HepG2 (cell line): ENCODE measurements around the gene HBS1L. TPM values are rescaled to one million over a fixed set of nuclear protein-coding genes. Genes with fewer than 3 reads are reported as not detected.

Source experiments
- ATM ChIP-seq: fragments of 450-650 bp; IDR thresholded peaks from 2 replicates; pipeline ENCODE4 v1.7.1; 2017; ENCODE audit warnings: mild to moderate bottlenecking, borderline replicate concordance
- ATRX ChIP-seq: sonication (generic); formaldehyde crosslinking; IDR thresholded peaks from 2 replicates; pipeline ENCODE4 v1.4.0; 2020; ENCODE audit warnings: missing genetic modification reagents, borderline replicate concordance
- CBX1 ChIP-seq: IDR thresholded peaks from one replicate; pipeline ENCODE4 v1.6.1; 2016; ENCODE audit warnings: antibody characterized with exemption, low read depth
- DPF2 ChIP-seq: sonication (generic); formaldehyde crosslinking; IDR thresholded peaks from 2 replicates; pipeline ENCODE4 v1.4.0; 2020; ENCODE audit warnings: mild to moderate bottlenecking, low read depth, missing genetic modification reagents, borderline replicate concordance
- ELF3 ChIP-seq: IDR thresholded peaks from 2 replicates; pipeline ENCODE4 v1.6.1; 2016; ENCODE audit warnings: missing genetic modification reagents, missing compliant biosample characterization
- IRF2 ChIP-seq: IDR thresholded peaks from 2 replicates; pipeline ENCODE4 v1.6.1; 2018; ENCODE audit warnings: missing genetic modification reagents, missing compliant biosample characterization
- IRX3 ChIP-seq: sonication (generic); formaldehyde crosslinking; IDR thresholded peaks from 2 replicates; pipeline ENCODE4 v1.8.1; 2023; ENCODE audit warnings: mild to moderate bottlenecking, low read depth, missing genetic modification reagents, borderline replicate concordance
- KLF11 ChIP-seq: IDR thresholded peaks from 2 replicates; pipeline ENCODE4 v1.6.1; 2016; ENCODE audit warnings: missing compliant biosample characterization
- MBNL3 ChIP-seq: fragments of 250-450 bp; sonication (Bioruptor Pico); conservative IDR thresholded peaks from 2 replicates; pipeline ENCODE4 v1.8.0; 2022; ENCODE audit warnings: mild to moderate bottlenecking, inconsistent platforms
- NAIF1 ChIP-seq: sonication (generic); formaldehyde crosslinking; IDR thresholded peaks from 2 replicates; pipeline ENCODE4 v1.5.0; 2020; ENCODE audit warnings: mild to moderate bottlenecking, missing genetic modification reagents, borderline replicate concordance
- POLR2A ChIP-seq, 2 experiments: IDR thresholded peaks; 2 replicates each; pipeline ENCODE4 v1.6.1; 2011; ENCODE audit warnings: low read depth in 2 of 2, low read length in 2 of 2, mild to moderate bottlenecking in 1 of 2, moderate library complexity in 1 of 2; ENCODE audit not compliant: insufficient read depth in 1 of 2
- RCOR2 ChIP-seq: IDR thresholded peaks from 2 replicates; pipeline ENCODE4 v1.6.1; 2016; ENCODE audit warnings: missing biosample characterization, missing genetic modification reagents
- SALL1 ChIP-seq: sonication (generic); formaldehyde crosslinking; IDR thresholded peaks from 2 replicates; pipeline ENCODE4 v1.8.0; 2022; ENCODE audit warnings: mild to moderate bottlenecking, missing genetic modification reagents
- SATB2 ChIP-seq: sonication (generic); formaldehyde crosslinking; IDR thresholded peaks from 2 replicates; pipeline ENCODE4 v1.5.0; 2020; ENCODE audit warnings: missing genetic modification reagents
- SOX6 ChIP-seq, 2 experiments: fragments of 450-650 bp in 1 of 2; sonication (generic) in 1 of 2; formaldehyde crosslinking in 1 of 2; IDR thresholded peaks; 2 replicates each; pipeline versions ENCODE4 v1.4.0 to v1.6.1; 2017 to 2020; ENCODE audit warnings: antibody characterized with exemption in 1 of 2, mild to moderate bottlenecking in 1 of 2, missing genetic modification reagents in 1 of 2
- TGIF2 ChIP-seq: IDR thresholded peaks from 2 replicates; pipeline ENCODE4 v1.6.1; 2016; ENCODE audit warnings: control low read depth, missing compliant biosample characterization
- TRIM24 ChIP-seq: sonication (generic); formaldehyde crosslinking; IDR thresholded peaks from 2 replicates; pipeline ENCODE4 v1.8.0; 2022; ENCODE audit warnings: mild to moderate bottlenecking, missing genetic modification reagents
- YEATS2 ChIP-seq: sonication (generic); formaldehyde crosslinking; IDR thresholded peaks from 2 replicates; pipeline ENCODE4 v1.4.0; 2020; ENCODE audit warnings: missing genetic modification reagents, borderline replicate concordance
- ZFP41 ChIP-seq: sonication (generic); formaldehyde crosslinking; IDR thresholded peaks from 2 replicates; pipeline ENCODE4 v1.4.0; 2020; ENCODE audit warnings: mild to moderate bottlenecking, missing genetic modification reagents, borderline replicate concordance
- ZFP82 ChIP-seq: sonication (generic); formaldehyde crosslinking; IDR thresholded peaks from 2 replicates; pipeline ENCODE4 v1.5.1; 2020; ENCODE audit warnings: mild to moderate bottlenecking, missing genetic modification reagents, borderline replicate concordance
- ZNF224 ChIP-seq: sonication (generic); formaldehyde crosslinking; IDR thresholded peaks from 2 replicates; pipeline ENCODE4 v1.5.0; 2020; ENCODE audit warnings: mild to moderate bottlenecking, missing genetic modification reagents
- ZNF30 ChIP-seq: sonication (generic); formaldehyde crosslinking; IDR thresholded peaks from 2 replicates; pipeline ENCODE4 v1.5.0; 2020; ENCODE audit warnings: mild to moderate bottlenecking, missing genetic modification reagents
- ZNF484 ChIP-seq: sonication (generic); formaldehyde crosslinking; IDR thresholded peaks from 2 replicates; pipeline ENCODE4 v1.5.1; 2020; ENCODE audit warnings: mild to moderate bottlenecking, low read depth, missing genetic modification reagents, borderline replicate concordance
- ZNF562 ChIP-seq: sonication (generic); formaldehyde crosslinking; IDR thresholded peaks from 2 replicates; pipeline ENCODE4 v1.8.0; 2022; ENCODE audit warnings: missing genetic modification reagents, borderline replicate concordance
- ZNF839 ChIP-seq: sonication (generic); formaldehyde crosslinking; IDR thresholded peaks from 2 replicates; pipeline ENCODE4 v1.4.0; 2020; ENCODE audit warnings: missing genetic modification reagents, mild to moderate bottlenecking, borderline replicate concordance
- polyA plus RNA-seq, 8 experiments: library from polyadenylated mRNA; depleted of rRNA in 3 of 8; stranded (reverse) in 7 of 8; unstranded in 1 of 8; fragments of >200 nt; fragmentation: Illumina TruSeq in 4 of 8; extraction: Trizol in 4 of 8; gene quantifications; 2 replicates each; pipeline versions ENCODE4 v1.2.1 to v1.2.3, GENCODE V29; 2011 to 2016; ENCODE audit warnings: low read depth in 4 of 8, missing spikeins in 1 of 8, mixed read lengths in 1 of 8; ENCODE audit not compliant: insufficient read depth in 1 of 8
- total RNA-seq, 5 experiments: library from RNA; depleted of rRNA; stranded (reverse); fragments of >200 nt; fragmentation: Illumina TruSeq; extraction: Trizol; gene quantifications; 2 replicates each; pipeline ENCODE4 v1.2.3, GENCODE V29; 2016; ENCODE audit warnings: low read depth in 1 of 5
- TF ChIP-seq, protein P1 (sequence below): sonication (generic); formaldehyde crosslinking; conservative IDR thresholded peaks from 2 replicates; pipeline ENCODE4 v1.8.0; 2022; ENCODE audit warnings: missing genetic modification reagents
- TF ChIP-seq, protein P2 (sequence below): sonication (generic); formaldehyde crosslinking; IDR thresholded peaks from 2 replicates; pipeline ENCODE4 v1.8.0; 2022; ENCODE audit warnings: missing genetic modification reagents, mild to moderate bottlenecking, moderate library complexity, borderline replicate concordance

HBS1L gene
- total and polyA plus RNA-seq, 2 of the 13 experiments (the other 11 are each of a cell fraction or from before 2014, with no cell fraction given), result 44.1 to 138 TPM

DNA sequence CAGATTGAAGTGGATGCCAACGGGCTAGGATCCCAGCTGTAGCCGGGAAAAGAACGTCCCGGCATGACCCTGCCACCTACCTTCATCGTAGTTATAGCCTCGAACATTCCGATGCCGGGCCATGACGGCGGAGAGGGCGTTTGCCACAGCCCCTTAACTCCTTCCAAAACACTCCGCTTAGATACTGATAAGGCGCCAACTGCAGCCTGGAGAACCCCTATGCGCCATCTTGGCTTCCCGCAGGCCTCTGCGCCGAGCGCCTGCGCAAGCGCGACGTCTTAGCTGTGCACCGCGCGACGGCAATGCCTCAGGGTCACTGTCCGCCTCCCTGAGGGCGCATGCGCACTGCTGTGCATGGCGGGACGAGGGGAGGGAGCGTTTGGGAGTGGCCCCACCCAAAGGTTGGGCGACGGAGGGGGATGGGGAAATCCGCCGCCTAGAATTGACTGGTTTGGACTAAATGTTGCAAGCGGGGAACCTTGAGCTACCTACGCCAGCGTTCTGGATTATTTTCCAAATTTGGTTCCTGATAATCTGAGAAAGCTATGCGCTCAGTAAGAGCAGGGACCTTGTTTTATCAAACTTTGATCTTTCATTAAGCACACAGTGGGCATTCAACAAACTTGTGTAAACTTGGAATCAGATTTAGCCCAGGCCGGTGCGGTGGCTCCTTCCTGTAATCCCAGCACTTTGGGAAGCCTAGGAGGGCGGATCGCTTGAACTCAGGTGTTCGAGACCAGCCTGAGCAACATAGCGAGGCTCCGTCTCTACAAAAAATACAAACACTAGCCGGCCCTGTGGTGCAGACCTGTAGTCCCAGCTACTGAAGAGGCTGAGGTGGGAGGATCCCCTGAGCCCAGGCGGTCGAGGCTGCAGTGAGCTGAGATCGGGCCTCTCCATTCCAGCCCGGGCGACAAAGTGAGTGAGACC lies at the start of gene HBS1L (continued):
- TF ChIP-seq, protein P1, sequence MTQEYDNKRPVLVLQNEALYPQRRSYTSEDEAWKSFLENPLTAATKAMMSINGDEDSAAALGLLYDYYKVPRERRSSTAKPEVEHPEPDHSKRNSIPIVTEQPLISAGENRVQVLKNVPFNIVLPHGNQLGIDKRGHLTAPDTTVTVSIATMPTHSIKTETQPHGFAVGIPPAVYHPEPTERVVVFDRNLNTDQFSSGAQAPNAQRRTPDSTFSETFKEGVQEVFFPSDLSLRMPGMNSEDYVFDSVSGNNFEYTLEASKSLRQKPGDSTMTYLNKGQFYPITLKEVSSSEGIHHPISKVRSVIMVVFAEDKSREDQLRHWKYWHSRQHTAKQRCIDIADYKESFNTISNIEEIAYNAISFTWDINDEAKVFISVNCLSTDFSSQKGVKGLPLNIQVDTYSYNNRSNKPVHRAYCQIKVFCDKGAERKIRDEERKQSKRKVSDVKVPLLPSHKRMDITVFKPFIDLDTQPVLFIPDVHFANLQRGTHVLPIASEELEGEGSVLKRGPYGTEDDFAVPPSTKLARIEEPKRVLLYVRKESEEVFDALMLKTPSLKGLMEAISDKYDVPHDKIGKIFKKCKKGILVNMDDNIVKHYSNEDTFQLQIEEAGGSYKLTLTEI (CRISPR knock-in tag), result no peak
- peak; percentile 33; the same call in 1 of the 2 replicates for TF ChIP-seq ZFP41 (CRISPR knock-in tag)
- TF ChIP-seq POLR2A (IDR thresholded peaks at IDR 0.05; ENCODE audit: insufficient read depth in 1 of 2, low read depth in 2 of 2, low read length in 2 of 2), result peak; percentile 96 to 97
- TF ChIP-seq MBNL3 (CRISPR knock-in tag), result no peak
- TF ChIP-seq ZNF224 (CRISPR knock-in tag), result peak; percentile 79
- TF ChIP-seq TGIF2 (CRISPR knock-in tag), result peak; percentile 43
- peak; percentile 91; the same call in 1 of the 2 replicates for TF ChIP-seq IRF2 (CRISPR knock-in tag)
- peak; percentile 88 for TF ChIP-seq KLF11
- 0 out of 2 replicates have a peak, but pooled peaks have one; percentile 34 for TF ChIP-seq DPF2
- TF ChIP-seq ATRX (CRISPR knock-in tag), result no peak
- no peak for TF ChIP-seq TRIM24
- TF ChIP-seq ZNF30 (CRISPR knock-in tag), result no peak
- no peak for TF ChIP-seq ATM
- TF ChIP-seq ELF3 (CRISPR knock-in tag), result peak; percentile 66
- TF ChIP-seq ZNF484 (CRISPR knock-in tag), result no peak
- TF ChIP-seq RCOR2, result 0 out of 2 replicates have a peak, but pooled peaks have one; percentile 65
- peak; percentile 99 for TF ChIP-seq YEATS2 (CRISPR knock-in tag)
- TF ChIP-seq SATB2, result 0 out of 2 replicates have a peak, but pooled peaks have one; percentile 27
- no peak for TF ChIP-seq ZFP82 (CRISPR knock-in tag)
- peak; percentile 40; the same call in 1 of the 2 replicates for TF ChIP-seq ZNF839 (CRISPR knock-in tag)
- TF ChIP-seq ZNF562 (CRISPR knock-in tag), result no peak
- TF ChIP-seq, protein P2, sequence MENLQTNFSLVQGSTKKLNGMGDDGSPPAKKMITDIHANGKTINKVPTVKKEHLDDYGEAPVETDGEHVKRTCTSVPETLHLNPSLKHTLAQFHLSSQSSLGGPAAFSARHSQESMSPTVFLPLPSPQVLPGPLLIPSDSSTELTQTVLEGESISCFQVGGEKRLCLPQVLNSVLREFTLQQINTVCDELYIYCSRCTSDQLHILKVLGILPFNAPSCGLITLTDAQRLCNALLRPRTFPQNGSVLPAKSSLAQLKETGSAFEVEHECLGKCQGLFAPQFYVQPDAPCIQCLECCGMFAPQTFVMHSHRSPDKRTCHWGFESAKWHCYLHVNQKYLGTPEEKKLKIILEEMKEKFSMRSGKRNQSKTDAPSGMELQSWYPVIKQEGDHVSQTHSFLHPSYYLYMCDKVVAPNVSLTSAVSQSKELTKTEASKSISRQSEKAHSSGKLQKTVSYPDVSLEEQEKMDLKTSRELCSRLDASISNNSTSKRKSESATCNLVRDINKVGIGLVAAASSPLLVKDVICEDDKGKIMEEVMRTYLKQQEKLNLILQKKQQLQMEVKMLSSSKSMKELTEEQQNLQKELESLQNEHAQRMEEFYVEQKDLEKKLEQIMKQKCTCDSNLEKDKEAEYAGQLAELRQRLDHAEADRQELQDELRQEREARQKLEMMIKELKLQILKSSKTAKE (CRISPR knock-in tag), result no peak; the same call in 1 of the 2 replicates
- TF ChIP-seq SALL1 (CRISPR knock-in tag), result peak; percentile 94
- no peak for TF ChIP-seq SOX6 (IDR thresholded peaks at IDR 0.05)
- peak; percentile 80 for TF ChIP-seq SOX6 (CRISPR knock-in tag; IDR thresholded peaks at IDR 0.05)
- 0 out of 2 replicates have a peak, but pooled peaks have one; percentile 64 for TF ChIP-seq IRX3 (CRISPR knock-in tag)
- 0 out of 2 replicates have a peak, but pooled peaks have one; percentile 71 for TF ChIP-seq NAIF1 (CRISPR knock-in tag)
- TF ChIP-seq CBX1, result peak; percentile 24
